HG03103 (cell line): ENCODE measurements around the gene GALP.
"Not testable (repeated sequence)": the region's sequence is repeated elsewhere in the genome, so short reads cannot be mapped to it uniquely, and the experiment has no call there.

ENCODE experiments used
- ATAC-seq: cut with Tn5 transposase; IDR thresholded peaks from one replicate; pipeline ENCODE4 v1.9.1; 2021; ENCODE audit warnings: low read depth; ENCODE audit not compliant: unreplicated experiment

GALP gene

DNA sequence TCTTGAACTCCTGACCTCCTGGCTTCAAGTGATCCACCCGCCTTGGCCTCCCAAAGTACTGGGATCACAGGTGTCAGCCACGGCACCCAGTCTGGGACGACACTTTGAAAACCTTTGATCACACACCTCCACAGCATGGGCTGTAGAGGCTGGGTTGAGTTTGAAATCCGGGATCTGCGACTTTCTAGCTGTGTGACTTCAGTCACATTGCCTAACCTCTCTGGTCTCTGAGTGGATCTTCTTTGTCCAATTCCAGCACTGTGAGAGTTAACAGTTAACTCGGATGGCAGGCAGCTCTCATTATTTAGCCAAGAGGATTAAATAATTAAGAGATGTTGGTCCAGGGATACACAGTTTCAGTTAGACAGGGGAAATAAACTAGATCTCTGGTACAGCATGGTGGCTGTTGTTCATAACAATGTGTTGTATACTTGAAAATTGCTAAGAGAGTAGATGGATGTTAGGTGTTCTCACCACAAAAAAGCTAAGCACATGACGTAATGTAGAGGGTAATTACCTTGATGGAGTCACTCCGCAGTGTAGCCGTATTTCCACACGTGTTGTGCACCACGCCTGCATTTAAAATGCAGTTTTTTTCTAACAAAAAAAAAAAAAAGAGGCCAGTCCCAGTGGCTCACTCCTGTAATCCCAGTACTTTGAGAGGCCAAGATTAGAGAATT lies 1.9 kb downstream of the GALP start:
- no peak for ATAC-seq

- no peak for ATAC-seq
Observed at GRCh38 chr19:56189785-56190184, 14.0 kb downstream of the GALP start.

- no peak for ATAC-seq
Observed at GRCh38 chr19:56191115-56191514, 15.3 kb downstream of the GALP start.

GRCh38 chr19:56191711-56192110 lies 15.9 kb downstream of the GALP start:
- no peak for ATAC-seq

GRCh38 chr19:56193981-56194640 lies 18.3 kb downstream of the GALP start:
- no peak for ATAC-seq

DNA sequence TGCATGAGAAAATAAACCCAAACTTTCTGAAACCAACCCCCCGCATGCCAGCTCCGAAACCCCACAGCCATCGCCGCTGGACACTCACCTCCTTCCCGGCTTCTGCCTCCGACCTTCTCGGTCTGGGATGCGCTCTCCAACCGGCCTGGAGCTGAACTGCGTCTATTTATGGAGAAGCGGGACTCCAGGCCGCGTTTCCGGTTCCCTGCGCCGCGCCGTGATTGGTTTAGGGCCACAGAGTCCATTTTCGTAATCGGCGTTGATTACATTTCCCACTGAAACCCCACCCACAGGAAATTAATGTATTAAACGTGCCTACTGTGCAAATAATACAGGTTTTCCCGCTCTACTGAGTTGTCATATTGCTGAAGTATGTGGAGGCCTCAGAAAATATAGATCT lies 21.8 kb downstream of the GALP start, which contains the start of gene ZSCAN5B:
Gene ZSCAN5B (minus strand): TSS at position 138 of the 400 bp plus-strand sequence. CDS start 4,731 bp downstream, outside the sequence.
- not testable (repeated sequence) for ATAC-seq

GRCh38 chr19:56199687-56200086 lies 23.9 kb downstream of the GALP start:
- ATAC-seq, result no peak

DNA sequence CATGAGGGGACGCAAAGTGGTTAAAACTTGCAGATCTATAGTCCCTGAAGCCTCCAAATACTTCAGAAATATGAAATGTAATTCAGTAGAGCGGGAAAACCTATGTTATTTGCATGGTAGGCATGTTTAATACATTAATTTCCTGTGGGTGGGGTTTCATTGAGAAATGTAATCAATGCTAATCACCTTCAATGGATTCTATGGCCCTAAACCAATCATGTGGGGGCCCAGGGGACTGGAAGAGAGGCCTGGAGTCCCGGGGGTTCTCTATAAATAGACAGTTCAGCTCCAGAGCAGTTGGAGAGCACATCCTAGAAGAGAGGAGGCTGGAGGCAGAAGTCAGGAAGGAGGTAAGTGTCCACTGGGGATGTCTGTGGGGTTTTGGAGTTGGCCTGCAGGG lies 26.2 kb downstream of the GALP start, which contains the start of gene ZSCAN5C:
Gene ZSCAN5C (plus strand): TSS at position 301 of the 400 bp plus-strand sequence. CDS start 3,641 bp downstream, outside the sequence.
- no peak for ATAC-seq

- ATAC-seq, result not testable (repeated sequence)
Observed at GRCh38 chr19:56207581-56207980, 31.8 kb downstream of the GALP start.

GRCh38 chr19:56209091-56209490 lies 33.3 kb downstream of the GALP start:
- no peak for ATAC-seq

GRCh38 chr19:56210036-56210435 lies 34.2 kb downstream of the GALP start:
- not testable (repeated sequence) for ATAC-seq

- ATAC-seq, result no peak
Observed at GRCh38 chr19:56211718-56212117, 35.9 kb downstream of the GALP start.

DNA sequence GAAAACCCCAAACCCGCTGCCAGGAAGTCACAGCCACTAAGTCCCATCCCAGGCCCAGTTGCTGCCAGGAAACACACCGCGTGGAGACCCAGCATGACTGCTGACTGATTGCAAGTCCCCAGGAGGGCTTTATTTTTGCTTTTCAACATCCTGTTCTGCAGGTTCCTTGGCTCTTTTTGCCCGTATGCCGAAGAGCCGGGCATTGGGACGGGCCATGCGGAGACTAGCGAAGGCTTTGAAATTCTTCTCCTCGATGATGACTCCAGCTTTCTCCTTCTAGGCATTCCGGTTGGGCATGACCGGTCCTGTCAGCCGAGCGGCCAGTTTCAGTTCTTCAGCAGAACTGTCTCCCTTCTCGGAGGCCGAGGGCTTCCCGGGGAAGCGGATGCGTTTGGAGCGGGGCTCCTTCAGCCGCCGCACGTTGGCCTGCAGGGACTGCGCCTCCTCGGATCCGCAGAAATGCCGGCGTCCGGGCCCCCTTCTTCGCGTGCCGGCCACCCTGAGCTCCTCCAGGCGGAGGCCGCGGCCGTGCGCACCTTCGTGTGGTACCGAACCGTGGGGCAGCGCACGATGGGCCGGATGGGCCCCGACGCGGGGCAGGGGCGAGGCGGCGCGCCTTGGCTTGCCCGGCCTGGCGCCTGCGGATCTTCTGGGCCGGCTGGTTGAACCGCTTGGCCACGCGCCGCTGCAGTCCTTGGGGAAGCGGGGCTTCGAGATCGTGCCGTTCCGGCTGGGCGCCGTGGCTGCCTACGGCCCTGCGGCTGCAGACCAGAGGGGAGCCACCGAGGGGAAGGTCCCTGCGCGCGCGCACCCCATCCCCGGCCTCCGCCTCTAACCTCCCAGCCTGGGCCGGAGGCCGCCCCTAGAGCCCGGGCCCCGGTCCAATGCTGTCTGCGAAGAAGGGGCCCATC lies 41.5 kb downstream of the GALP start:
- ATAC-seq, result no peak

DNA sequence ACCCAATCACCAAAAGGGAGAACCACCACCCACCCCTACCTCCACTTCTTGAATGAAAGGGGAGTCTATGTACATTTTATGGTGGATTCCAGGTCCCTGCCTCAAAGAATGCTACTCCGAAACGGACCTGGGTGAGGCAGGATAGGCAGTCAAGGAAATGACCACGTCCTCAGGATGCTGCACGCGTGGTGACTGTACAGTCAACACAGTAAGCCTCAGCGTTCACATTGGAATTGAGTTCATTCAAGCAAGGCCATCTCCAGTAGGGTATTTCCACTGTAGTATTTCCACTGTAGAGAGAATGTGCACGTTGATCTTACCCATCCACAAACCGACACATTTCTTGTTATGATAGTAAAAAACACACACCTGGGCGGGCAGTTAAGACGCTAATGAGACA lies 43.2 kb downstream of the GALP start:
- no peak for ATAC-seq

GRCh38 chr19:56221442-56221841 lies 45.6 kb downstream of the GALP start:
- not testable (repeated sequence) for ATAC-seq

GRCh38 chr19:56221851-56222250 lies 46.0 kb downstream of the GALP start:
- no peak for ATAC-seq

DNA sequence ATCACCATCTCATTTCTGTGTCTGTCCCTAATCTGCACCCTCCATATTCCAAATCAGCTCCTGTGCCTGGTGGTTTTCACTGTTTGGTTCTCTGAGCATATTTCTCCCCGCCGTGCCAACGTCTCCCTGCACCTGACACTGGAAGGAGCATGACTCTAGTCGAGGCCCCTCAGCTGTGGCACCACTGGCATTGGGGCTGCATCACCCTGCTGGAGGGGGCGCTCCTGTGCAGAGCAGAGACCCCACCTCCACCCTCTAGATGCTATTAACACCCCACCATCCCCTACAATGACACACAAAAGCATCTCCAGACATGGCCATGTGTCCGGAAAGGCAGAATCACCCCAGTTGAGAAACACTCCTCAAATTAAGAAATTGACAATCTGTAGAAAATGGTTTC lies 47.1 kb downstream of the GALP start:
- no peak for ATAC-seq

DNA sequence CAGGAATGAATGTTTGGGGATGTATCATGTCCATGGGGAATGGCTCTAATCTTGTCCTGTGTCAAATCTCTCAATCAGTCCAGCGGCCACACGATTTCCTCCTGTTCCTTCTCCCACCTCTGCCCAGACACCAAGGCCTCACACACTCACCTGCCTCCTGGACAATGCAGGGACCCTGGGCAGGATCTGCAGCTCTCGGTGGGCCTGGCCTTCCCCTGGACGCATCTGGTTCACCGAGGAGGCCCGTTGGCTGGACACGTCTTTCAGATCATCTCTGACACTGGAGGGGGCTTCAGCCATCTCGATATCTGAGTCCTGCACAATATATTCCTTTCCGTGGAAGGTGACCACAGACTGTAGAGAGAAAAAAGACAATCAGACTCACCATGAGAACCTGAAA lies 47.7 kb downstream of the GALP start:
- no peak for ATAC-seq
